ENCODE data around the gene RNF220. TPM values are rescaled to one million over a fixed set of nuclear protein-coding genes. Genes with fewer than 3 reads are reported as not detected.

Gene RNF220
- total RNA-seq, 2 experiments from 2014 or later = 73.7 to 74.3 TPM

- no peaks in the 10 kb centered on the region for H3K27me3 Mint-ChIP-seq
- DNase-seq = no peak
- ChIA-PET CTCF (interaction anchor here (4.2 kb wide), 1 partner anchor 9 kb away, joined by 66 read pairs; no protein-coding TSS in a partner anchor), POLR2A (interaction anchor here (3.3 kb wide), 1 partner anchor 12 kb away, joined by 15 read pairs; no protein-coding TSS in a partner anchor)
- intact Hi-C loops (cut with micrococcal nuclease) = loop anchor here (5.0 kb wide), 1 partner anchor 272 kb away; no protein-coding TSS in a partner anchor
- H3K36me3 Mint-ChIP-seq = peaks cover 21% of the 10 kb centered on the region
- no peaks in the 10 kb centered on the region for H3K4me1 Mint-ChIP-seq (ENCODE audit: low read depth)
- no peak overlapping the region for H3K27ac Mint-ChIP-seq
- no peak overlapping the region for H3K4me3 Mint-ChIP-seq
- H3K9me3 Mint-ChIP-seq = no peaks in the 10 kb centered on the region
Measured at GRCh38 chr1:44649788-44650158, 244.7 kb downstream of the RNF220 start.

- Mint-ChIP-seq H3K27me3 (no peaks in the 10 kb centered on the region), H3K4me3 (no peak overlapping the region), H3K27ac (no peak overlapping the region), H3K4me1 (ENCODE audit: low read depth) (no peaks in the 10 kb centered on the region), H3K9me3 (no peaks in the 10 kb centered on the region), H3K36me3 (peaks cover 21% of the 10 kb centered on the region)
- CTCF ChIA-PET = interaction anchor here (1.1 to 4.2 kb wide), 5 partner anchors 9 to 437 kb away, joined by 3 to 66 read pairs (median 23); partner anchors contain the start of gene DMAP1
- POLR2A ChIA-PET = interaction anchor here (3.2 to 3.3 kb wide), 2 partner anchors 13 to 18 kb away, joined by 15 to 28 read pairs; no protein-coding TSS in a partner anchor
- DNase-seq = no peak
- intact Hi-C loops (cut with micrococcal nuclease) = loop anchor here (5.0 kb wide), 1 partner anchor 273 kb away; no protein-coding TSS in a partner anchor
Measured at GRCh38 chr1:44650159-44650831, 245.2 kb downstream of the RNF220 start.

GRCh38 chr1:44651069-44651468 lies 246.0 kb downstream of the RNF220 start:
- H3K4me3 Mint-ChIP-seq = no peak overlapping the region
- peaks cover 19% of the 10 kb centered on the region for H3K36me3 Mint-ChIP-seq
- ChIA-PET POLR2A (interaction anchor here (3.2 to 3.3 kb wide), 2 partner anchors 14 to 18 kb away, joined by 15 to 28 read pairs; no protein-coding TSS in a partner anchor), CTCF (interaction anchor here (1.1 to 4.2 kb wide), 12 partner anchors 10 to 438 kb away, joined by 3 to 66 read pairs (median 35); partner anchors contain the start of genes ARMH1, DMAP1 and TMEM53)
- intact Hi-C loops (cut with micrococcal nuclease) = loop anchor here (5.0 kb wide), 1 partner anchor 274 kb away; no protein-coding TSS in a partner anchor
- no peaks in the 10 kb centered on the region for H3K9me3 Mint-ChIP-seq
- no peaks in the 10 kb centered on the region for H3K4me1 Mint-ChIP-seq (ENCODE audit: low read depth)
- H3K27me3 Mint-ChIP-seq = no peaks in the 10 kb centered on the region
- no peak overlapping the region for H3K27ac Mint-ChIP-seq
- no peak for DNase-seq

GRCh38 chr1:44652445-44653106 lies 247.5 kb downstream of the RNF220 start:
- Mint-ChIP-seq H3K4me1 (ENCODE audit: low read depth) (no peaks in the 10 kb centered on the region), H3K36me3 (peaks cover 19% of the 10 kb centered on the region), H3K9me3 (no peaks in the 10 kb centered on the region), H3K27me3 (no peaks in the 10 kb centered on the region), H3K27ac (no peak overlapping the region), H3K4me3 (no peak overlapping the region)
- ChIA-PET CTCF (interaction anchor here (0.6 to 4.2 kb wide), 42 partner anchors 11 to 971 kb away, joined by 3 to 66 read pairs (median 4); partner anchors contain the start of genes ARMH1, DMAP1 and TMEM53), POLR2A (interaction anchor here (0.9 to 3.3 kb wide), 4 partner anchors 10 to 20 kb away, joined by 3 to 28 read pairs (median 10); no protein-coding TSS in a partner anchor)
- intact Hi-C loops (cut with micrococcal nuclease) = loop anchor here (2.0 to 5.0 kb wide), 2 partner anchors 44 to 275 kb away; no protein-coding TSS in a partner anchor
- DNase-seq = peak; percentile 83

GRCh38 chr1:44653107-44653964 lies 248.3 kb downstream of the RNF220 start:
- Mint-ChIP-seq H3K36me3 (peaks cover 19% of the 10 kb centered on the region), H3K4me3 (no peak overlapping the region), H3K27me3 (no peaks in the 10 kb centered on the region), H3K27ac (no peak overlapping the region), H3K9me3 (no peaks in the 10 kb centered on the region), H3K4me1 (ENCODE audit: low read depth) (no peaks in the 10 kb centered on the region)
- DNase-seq = no peak
- CTCF ChIA-PET = interaction anchor here (0.7 to 4.2 kb wide), 37 partner anchors 10 to 972 kb away, joined by 3 to 66 read pairs (median 4); partner anchors contain the start of genes ARMH1, DMAP1 and TMEM53
- POLR2A ChIA-PET = interaction anchor here (0.9 to 3.3 kb wide), 4 partner anchors 11 to 21 kb away, joined by 3 to 28 read pairs (median 10); no protein-coding TSS in a partner anchor
- intact Hi-C loops (cut with micrococcal nuclease) = loop anchor here (2.0 to 5.0 kb wide), 2 partner anchors 45 to 276 kb away; no protein-coding TSS in a partner anchor

- peaks cover 12% of the 10 kb centered on the region for H3K36me3 Mint-ChIP-seq
- H3K4me1 Mint-ChIP-seq (ENCODE audit: low read depth) = no peaks in the 10 kb centered on the region
- ChIA-PET CTCF (interaction anchor here (0.7 to 1.6 kb wide), 6 partner anchors 13 to 42 kb away, joined by 3 to 5 read pairs (median 4); partner anchors contain the start of genes ARMH1 and TMEM53), POLR2A (no interaction called here)
- H3K4me3 Mint-ChIP-seq = no peak overlapping the region
- DNase-seq = no peak
- H3K27me3 Mint-ChIP-seq = no peaks in the 10 kb centered on the region
- H3K27ac Mint-ChIP-seq = no peak overlapping the region
- H3K9me3 Mint-ChIP-seq = no peaks in the 10 kb centered on the region
- intact Hi-C loops (cut with micrococcal nuclease) = loop anchor here (5.0 kb wide), 1 partner anchor 277 kb away; no protein-coding TSS in a partner anchor
Measured at GRCh38 chr1:44654621-44655187, 249.6 kb downstream of the RNF220 start.

- ChIA-PET CTCF (interaction anchor here (1.0 to 1.6 kb wide), 6 partner anchors 14 to 57 kb away, joined by 3 to 5 read pairs (median 4); no protein-coding TSS in a partner anchor), POLR2A (no interaction called here)
- no peaks in the 10 kb centered on the region for H3K9me3 Mint-ChIP-seq
- intact Hi-C loops (cut with micrococcal nuclease) = no loop called here
- no peaks in the 10 kb centered on the region for H3K27me3 Mint-ChIP-seq
- H3K4me3 Mint-ChIP-seq = no peak overlapping the region
- DNase-seq = peak; percentile 22
- no peak overlapping the region for H3K27ac Mint-ChIP-seq
- H3K4me1 Mint-ChIP-seq (ENCODE audit: low read depth) = no peaks in the 10 kb centered on the region
- peaks cover 5% of the 10 kb centered on the region for H3K36me3 Mint-ChIP-seq
Measured at GRCh38 chr1:44655609-44656008, 250.6 kb downstream of the RNF220 start.

- ChIA-PET POLR2A (interaction anchor here (0.7 kb wide), 1 partner anchor 36 kb away, joined by 3 read pairs; no protein-coding TSS in a partner anchor), CTCF (no interaction called here)
- Mint-ChIP-seq H3K4me3 (no peak overlapping the region), H3K4me1 (ENCODE audit: low read depth) (peaks cover 8% of the 10 kb centered on the region), H3K27me3 (no peaks in the 10 kb centered on the region), H3K27ac (no peak overlapping the region), H3K9me3 (no peaks in the 10 kb centered on the region), H3K36me3 (no peaks in the 10 kb centered on the region)
- DNase-seq = no peak
- intact Hi-C loops (cut with micrococcal nuclease) = no loop called here
Measured at GRCh38 chr1:44659566-44659965, 254.5 kb downstream of the RNF220 start.

GRCh38 chr1:44660176-44660575 lies 255.1 kb downstream of the RNF220 start:
- H3K4me3 Mint-ChIP-seq = no peak overlapping the region

GRCh38 chr1:44661781-44662682 lies 257.0 kb downstream of the RNF220 start:
- no peak overlapping the region for H3K4me3 Mint-ChIP-seq
- ChIA-PET POLR2A (interaction anchor here (3.4 kb wide), 1 partner anchor 30 kb away, joined by 10 read pairs; no protein-coding TSS in a partner anchor), CTCF (interaction anchor here (3.6 kb wide), 1 partner anchor 10 kb away, joined by 41 read pairs; no protein-coding TSS in a partner anchor)
- peaks cover 17% of the 10 kb centered on the region for H3K4me1 Mint-ChIP-seq (ENCODE audit: low read depth)
- no peaks in the 10 kb centered on the region for H3K9me3 Mint-ChIP-seq
- H3K27ac Mint-ChIP-seq = no peak overlapping the region
- intact Hi-C loops (cut with micrococcal nuclease) = no loop called here
- DNase-seq = no peak
- H3K27me3 Mint-ChIP-seq = no peaks in the 10 kb centered on the region
- no peaks in the 10 kb centered on the region for H3K36me3 Mint-ChIP-seq

More at GRCh38 chr1:44660176-44660575, 255.1 kb downstream of the RNF220 start:
- intact Hi-C loops (cut with micrococcal nuclease) = no loop called here
- ChIA-PET POLR2A (interaction anchor here (0.7 kb wide), 1 partner anchor 36 kb away, joined by 3 read pairs; no protein-coding TSS in a partner anchor), CTCF (no interaction called here)
- Mint-ChIP-seq H3K27me3 (no peaks in the 10 kb centered on the region), H3K36me3 (no peaks in the 10 kb centered on the region), H3K4me1 (ENCODE audit: low read depth) (peaks cover 14% of the 10 kb centered on the region), H3K27ac (no peak overlapping the region), H3K9me3 (no peaks in the 10 kb centered on the region)
- no peak for DNase-seq
